ENCODE data around the gene APOA4.

APOA4 gene
- 0 to 0.66 (median 0) reads per million in 17 experiments for total RNA-seq

DNA sequence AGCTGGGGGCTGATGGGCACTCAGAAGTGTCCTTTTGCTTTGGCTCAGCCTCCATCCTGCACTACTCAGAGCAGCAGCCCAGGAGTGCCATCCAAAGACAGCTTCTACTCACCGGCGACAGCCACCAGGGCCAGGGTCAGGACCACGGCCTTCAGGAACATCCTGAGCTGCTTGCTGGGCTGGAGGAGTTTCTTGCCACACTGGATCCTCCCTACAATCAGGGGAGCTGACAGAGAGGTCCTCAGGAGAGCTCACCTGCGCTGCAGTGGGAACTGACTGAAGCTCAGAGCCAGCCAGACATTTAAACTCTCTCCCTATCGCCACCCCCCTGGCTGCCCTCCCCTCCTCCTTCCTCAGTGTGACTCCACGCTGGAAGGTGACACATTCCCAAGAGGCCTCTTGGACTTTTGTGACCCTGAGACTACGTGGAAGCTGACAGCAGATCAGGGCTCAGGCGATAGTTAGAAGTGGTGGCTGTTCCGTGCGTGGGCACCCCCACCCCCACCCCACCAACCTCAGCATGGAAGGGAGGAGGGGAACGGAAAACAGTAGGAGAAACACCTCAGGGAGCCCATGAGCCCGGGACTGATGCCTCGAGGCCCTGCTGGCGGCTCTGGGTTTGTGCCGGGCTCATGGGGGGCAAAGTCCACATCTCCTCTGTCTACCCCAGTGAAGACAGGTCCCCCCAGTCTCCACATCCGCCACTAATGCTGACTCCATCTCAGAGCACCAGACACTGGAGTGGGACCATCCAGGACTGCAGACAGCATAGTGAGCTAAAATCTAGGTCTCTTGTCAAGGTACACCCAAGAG is at the start of gene APOA4:
Gene APOA4 (minus strand): TSS at position 274 of the 813 bp plus-strand sequence. CDS start 113 bp downstream, at position 161.
- DNase-seq: no peak

DNA sequence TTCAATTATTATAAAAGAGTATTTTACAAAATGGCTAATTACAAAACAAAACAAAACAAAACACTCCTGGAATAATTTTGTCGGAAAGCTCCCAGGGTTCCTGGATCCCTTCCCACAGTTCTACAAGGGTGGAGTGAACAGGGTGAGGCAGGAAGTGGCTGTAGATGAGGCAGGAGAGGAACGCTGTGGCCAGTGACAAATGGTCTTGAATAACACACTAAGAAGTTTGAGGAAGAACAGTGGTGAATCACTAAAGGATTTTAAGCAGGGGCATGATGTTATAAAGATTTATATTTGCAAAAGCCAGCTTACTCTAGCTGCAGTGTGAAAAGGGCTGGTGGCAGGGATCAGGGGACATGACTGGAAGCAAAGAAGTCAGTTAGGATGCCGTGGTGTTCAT is 48.1 kb upstream of the APOA4 start:
- DNase-seq: peak; percentile 40 to 62 (median 42)

DNA sequence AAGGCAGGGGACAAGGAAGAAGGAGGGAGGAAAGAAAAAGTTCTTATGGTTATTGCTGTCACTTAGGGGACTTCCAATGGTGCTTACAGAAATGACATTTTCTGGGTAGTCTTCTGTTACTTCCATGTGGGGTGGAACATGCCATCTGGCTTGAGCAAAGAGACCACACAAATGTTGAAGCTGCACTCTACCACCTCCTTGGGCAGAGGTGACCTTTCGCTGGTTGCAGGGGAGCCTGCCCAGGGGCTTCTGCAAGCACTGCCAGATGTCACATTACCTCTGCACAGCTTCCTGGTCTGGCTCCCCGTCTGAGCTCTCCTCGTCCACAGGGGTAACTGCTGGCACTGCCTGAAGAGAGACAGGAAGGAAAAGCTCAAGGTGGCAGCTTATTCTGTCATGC is 47.0 kb upstream of the APOA4 start:
- no peak for DNase-seq

DNA sequence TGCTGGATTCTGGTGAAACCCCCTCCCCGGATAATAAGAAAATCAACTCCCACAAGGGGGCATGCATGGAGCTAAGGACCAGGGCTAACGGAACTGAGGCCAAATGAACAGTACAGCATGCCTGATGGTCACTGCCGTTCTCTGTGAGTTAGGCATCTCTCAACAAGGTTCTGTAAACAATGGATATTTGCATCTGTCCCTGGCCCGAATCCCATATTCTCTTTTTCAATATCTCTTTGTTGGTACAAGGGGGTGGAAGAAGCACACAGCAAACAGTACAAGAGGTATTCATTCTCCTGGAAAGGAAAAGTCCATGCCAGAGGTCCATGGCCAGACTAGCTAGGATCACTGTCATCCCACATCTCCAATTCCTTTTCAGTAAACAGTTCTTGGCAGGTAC is 46.5 kb upstream of the APOA4 start:
- DNase-seq: no peak

DNA sequence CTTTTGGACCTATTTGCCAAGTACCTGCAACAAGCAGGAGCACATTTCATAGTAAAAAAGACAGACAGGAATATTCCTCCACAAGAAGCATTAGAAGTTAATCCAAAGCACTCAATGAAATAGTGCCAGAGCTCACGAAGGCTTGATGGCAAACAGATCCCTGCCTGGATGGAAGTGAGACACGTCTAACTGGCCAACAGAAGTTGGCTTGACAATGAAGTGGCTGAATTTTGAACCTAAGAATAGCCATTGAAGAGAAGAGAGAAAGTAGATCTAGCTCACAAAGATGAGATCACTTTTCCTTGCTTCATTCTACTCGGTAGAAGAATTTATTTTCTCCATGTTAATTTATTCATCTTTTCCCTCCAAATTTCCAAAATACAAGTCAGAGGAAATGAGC is 45.0 kb upstream of the APOA4 start:
- DNase-seq: no peak

DNA sequence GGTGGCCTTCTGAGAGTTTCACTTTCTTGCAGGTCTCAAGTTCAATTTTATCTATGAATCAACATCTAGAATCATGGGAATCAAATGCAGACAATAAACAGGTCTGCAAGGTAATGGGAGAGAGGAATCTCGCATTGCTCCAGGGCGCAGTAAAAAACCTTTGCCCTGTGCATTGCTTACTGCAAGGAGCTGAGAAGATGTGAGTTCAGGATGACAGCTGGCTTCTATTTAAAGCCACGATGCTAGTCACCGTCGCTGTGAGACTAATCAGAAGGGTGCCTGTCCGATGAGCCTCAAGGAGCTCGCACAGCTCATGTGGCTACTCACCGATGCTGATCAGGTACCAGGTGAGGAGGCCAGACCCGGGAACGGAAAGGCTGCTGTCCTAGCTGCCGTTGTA is 44.5 kb upstream of the APOA4 start:
- DNase-seq: no peak

DNA sequence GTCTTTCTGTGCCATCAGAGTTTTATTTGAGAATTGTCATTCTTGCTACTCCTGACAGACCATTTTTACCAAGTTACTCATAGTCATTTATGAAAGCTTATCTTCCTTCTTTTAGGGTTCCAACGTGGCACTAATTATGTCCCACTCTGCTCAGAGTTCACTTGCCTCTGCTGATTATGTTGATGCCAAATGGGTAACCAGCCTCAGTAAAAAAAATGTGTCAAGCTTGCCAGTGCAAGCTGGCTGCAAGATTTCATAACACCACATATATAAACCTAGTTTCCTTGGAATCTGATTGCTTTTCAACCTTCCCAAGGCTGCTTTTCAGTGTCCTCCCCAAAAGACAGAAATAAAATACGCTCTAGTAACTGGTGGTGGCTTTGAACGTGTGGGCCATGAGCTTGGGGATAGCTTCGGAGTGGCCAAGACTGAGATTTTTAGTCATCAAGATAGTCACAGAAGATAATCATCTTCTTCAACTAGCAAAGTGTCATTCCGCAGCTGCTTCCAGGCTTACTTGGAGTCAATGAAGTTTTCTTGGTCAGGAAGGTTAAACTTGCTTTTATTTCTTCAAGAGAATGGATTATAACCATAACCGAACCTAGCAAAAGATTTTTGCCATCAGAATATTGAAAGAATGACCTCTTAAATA is 43.8 kb upstream of the APOA4 start:
- no peak for DNase-seq

DNA sequence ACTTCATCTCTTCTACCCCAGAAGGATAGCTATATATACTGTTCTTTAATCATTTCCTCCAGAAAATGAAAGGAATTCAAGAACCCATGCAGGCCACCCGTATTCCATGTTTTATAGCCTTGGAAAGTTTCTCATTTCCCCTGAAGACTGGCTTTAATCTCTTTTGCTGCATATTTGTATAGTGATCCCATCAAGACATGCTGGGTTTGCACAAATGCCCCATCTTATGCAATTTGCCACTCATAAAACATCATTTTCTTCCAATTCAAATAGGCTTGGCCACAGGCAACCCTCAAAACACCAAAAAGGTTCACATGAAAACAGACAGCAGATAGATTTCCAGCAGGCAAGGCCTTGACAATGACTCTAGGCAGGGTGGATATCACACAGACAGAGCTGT is 42.6 kb upstream of the APOA4 start:
- no peak for DNase-seq

DNA sequence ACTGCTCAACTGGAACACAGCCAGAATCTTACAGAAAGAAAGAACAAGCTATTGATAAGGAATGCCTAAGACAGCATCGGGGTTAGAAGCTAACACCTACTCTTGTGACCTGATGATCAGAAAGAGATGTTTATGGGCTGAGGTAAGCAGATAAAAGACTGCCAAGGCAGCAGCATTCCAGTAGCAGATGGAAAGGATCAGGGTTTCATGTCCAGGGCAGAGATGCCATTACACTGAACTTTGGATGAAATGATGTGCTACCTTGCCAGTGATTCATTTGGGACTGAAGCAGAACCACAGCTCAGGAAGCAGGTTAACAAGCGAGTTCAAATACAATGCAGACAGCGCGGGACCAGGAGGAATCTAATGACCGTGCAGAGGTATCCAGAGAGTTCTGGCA is 41.4 kb upstream of the APOA4 start:
- no peak for DNase-seq

DNA sequence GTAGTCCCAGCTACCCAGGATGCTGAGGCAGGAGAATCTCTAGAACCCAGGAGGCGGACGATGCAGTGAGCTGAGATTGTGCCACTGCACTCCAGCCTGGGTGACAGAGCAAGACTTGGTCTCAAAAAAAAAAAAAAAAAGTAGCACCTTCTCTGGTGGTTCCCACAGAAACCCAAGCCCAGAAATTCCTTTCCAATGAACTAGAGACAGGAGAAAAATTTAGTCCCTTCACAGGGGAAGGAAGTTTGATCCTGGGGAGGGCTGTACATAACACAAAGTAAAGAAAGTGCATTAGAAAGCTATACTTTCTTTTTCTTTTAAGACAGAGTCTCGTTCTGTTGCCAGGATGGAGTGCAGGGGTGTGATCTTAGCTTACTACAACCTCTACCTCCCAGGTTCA is 39.8 kb upstream of the APOA4 start:
- DNase-seq: no peak

DNA sequence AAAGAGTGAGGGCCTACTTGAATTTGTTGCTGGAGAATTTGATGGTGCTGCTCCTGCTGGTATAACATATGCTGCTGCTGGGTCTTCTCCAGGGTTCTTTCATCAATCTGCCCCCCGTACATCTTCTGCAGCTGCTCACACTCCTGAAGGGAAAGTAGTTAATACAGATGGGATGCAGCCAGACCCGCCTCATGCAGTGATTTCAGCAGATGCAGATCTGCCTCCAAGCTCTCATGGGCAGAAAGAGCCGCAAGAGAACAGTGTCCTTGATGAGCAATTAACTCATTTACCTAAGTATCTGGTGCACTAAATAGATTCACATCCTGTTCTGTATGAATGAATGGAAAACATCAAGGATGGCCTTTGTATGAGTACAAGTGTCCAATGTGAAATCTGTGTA is 39.1 kb upstream of the APOA4 start:
- no peak for DNase-seq

DNA sequence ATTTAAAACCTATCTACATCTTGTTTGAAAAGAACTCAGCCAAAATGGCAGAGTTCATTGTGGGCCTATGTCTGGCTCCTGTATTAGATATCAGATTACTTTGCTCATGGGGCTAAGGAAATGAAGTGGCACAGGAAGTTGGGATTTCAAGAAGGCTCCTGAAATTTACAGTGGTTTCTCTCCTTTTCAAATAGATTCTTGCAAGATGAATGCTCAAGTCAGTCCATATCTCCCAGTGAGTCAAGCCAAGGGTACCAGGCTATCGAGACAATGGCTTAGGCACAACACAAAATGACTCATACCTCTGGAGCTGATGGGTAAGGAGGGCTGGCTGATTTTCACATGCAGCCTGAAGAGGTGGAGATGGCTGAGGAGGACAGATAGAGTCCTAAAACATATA is 38.4 kb upstream of the APOA4 start:
- DNase-seq: no peak

DNA sequence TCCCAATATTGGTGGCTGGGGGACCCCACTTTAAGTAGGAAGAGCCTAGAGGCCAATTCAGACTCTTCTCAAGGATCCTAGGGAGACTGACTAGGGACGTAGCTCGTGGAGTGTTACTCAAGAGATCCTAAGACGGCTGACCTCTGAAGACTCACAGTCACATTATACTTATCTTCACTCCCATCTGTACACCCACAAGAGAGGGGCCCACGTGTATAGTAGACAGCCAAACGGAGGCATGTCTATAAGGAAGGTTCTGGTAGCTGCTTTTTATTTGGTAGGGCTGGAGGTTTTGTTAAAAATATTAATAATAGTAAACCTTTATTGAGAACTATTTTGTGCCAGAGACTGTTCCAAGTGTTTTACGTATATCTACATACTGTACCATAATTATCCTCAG is 37.2 kb upstream of the APOA4 start:
- DNase-seq: no peak

DNA sequence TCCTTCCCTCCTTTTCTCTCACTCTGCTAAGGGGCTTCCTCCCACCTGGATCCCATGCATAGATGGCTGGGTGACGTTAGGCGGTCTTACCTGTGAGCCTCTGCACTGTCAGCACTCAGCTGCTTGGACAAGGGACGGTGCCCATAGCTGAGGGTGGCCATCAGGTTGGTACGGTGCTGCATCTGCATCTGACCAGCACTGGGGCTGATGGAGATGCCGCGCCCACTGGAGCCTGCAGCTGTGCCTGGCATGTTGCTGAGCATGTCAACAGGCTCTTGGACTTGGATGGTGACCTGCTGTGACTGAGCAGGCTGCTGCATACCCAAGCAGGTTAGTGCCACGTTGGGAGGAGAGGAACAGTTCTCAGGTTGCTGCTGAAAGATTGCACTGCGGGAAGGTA is 36.1 kb upstream of the APOA4 start:
- no peak for DNase-seq

DNA sequence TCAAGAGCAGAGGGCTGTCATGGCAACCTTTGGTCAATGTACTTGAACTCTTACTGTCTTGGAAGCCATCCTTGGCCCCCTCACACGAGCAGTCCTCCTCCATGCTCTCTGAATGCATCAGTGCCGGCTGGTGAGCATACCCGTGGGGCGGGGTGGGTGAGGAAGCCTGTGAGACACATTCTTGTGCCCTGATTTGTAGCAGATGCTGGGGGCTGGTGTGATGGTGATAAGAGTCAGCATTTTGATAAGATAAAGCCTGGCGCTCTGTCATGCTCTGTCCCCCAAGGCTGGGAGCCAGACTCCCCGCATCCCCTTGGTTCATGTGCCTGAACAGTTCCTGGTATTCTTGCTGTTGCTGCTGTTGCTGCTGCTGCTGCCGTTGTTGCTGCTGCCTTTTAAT is 34.8 kb upstream of the APOA4 start:
- DNase-seq: no peak

DNA sequence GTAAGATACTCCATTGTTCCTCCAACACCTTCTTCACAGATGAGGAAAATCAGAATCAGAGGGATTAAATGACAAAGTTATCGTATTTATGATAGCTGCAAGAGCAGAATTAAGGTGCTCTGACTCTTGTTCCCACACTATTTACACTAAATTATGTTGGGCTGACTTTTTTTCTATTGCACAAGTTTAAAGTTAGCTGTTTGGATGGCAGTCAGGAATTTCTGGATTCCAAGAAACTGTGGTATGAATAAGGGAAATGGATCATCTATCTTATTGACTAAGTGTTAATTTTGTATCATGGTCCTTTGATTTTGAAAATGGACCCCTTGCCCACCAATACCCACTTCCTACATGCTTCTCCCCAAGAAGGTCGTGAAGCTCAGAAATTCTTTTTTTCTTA is 34.2 kb upstream of the APOA4 start:
- DNase-seq: no peak

DNA sequence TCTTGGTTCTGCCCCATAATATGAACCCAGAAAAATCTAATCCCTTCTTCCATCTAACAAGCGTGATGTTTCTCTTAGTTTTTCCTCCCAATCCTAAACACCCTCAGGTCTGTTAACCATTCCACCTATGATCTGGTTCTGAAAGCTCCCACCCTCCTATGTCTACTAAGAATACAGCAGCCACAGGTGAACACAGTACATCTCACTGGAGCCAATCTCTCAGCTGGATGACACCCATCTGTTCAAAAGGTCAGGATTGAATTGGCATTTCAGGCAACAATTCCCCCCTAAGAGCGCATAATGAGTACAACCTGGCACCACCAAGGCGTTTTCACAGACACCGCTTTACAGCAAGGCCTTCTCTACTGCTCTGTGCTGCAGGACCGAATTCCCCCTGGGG is 33.3 kb upstream of the APOA4 start:
- no peak for DNase-seq

DNA sequence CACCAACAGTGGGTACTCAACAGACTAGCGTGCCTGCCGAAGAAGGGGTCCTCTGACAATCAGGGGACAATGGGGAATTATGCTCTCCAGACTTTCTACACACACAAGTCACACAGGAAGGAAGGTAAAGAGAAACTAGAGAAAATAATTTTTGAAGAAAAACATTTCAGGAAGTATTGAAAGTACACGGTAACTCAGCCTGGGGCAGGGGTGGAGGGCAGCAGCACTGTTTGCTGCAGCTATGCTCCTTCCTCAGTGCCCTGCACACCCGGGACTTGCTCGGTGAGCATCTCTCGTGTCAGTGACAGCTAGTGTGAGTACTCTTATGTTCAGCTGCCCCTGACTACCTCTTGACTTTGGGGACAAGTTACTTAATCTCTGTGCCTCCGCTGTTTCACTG is 32.3 kb upstream of the APOA4 start:
- no peak for DNase-seq

DNA sequence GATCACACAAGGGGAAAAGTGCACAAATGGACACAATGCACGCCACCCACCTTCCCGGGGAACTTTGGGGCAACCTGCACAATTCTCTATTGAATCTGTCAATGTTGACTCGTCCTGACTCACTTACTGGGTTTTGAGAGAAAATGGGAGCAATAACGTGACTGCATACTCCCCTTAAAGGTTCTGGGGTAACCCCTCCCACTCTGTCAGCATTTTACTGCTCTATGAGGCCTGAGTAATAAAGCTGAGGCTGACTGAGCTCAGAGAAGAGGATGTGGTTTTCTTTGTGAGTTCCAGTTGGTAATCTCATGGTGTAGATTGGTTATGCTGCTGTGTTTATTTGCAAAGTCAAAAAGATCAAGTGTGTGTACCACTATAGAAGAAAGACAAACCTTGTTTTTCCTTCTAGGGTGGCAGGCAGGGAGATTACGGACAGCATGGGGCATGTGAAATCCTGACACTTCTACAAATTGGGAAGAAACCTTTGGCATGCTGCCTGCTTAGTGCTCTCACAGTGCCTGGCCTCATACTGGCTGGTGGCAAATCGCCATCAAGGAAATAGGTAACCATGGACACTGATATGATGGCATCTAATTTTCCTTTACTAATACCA is 30.5 kb upstream of the APOA4 start:
- peak; percentile 82 to 95 (median 87) for DNase-seq

DNA sequence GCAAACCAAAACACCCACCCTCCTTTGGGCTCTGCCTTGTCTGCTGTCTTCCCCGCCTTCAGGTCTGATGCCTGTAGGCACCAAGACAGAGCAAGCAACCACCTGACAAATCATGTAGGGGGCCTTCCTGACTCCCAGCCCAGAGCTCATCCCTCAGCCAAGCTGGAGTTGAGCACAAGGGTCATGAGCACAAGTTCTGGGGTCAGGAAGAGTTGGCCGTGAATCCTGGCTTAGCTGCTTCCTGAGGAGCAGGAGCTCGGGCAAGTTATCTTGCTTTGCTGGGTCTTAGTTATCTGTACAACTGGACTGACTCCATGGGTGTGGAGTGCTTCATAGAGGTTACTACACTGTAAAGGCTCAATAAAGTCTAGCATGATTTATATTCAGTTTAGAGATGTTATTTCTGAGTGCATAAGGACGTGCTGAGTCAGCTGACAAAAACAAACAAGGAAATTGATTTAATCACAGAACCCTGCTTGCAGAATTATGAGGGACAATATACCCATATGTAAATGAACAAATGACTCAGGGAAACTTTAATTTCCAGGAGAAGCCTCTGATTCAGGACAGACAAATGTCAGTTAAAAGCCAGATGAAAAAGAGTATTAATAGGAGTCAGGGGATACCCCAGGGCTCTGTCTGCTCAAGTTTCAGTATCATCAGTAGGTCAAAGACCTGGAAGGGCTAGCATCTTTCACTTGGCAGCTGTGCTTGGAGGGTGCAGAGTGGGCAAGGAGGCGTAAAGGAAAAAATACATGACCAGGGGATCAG is 29.3 kb upstream of the APOA4 start:
- DNase-seq: peak; percentile 27 to 37 (median 33)

DNA sequence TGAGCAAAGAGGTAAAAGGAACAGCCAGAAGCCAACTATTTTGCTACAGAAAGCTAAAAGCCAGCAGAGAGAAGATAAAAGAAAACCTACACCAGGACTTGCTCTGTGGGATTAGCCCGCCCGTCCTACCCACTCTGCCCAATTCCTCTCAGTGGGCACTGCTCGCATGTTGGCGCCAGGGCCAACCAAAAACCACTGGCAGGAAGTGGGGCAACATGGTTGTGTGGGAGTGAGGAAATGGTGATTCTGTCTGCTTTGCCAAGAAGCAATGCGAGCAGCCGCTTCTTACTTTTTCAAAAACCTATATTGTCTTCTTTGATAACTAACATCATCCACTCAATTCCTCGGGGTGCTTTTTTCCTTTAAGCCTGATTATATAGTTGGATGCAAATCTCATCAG is 28.5 kb upstream of the APOA4 start:
- DNase-seq: peak; percentile 79 to 91 (median 85)

DNA sequence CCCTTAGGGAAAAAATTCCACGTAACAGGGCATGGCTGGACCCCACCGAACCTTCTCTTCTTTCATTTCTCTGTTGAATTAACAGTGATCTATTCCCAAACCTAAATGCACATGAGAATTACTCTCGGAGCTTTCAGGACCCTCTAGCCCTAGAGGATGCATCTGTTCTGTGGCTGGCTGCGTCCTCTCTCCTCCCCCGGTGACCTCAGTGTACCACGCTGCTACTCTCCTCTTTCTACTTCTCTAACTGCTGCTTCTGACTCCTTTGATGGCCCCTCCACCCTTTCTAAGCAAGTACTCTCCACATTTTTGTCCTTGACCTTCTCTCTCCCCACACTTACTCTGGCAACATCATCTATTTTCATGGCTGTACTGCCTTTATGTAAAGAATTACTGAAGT is 26.4 kb upstream of the APOA4 start:
- no peak for DNase-seq

DNA sequence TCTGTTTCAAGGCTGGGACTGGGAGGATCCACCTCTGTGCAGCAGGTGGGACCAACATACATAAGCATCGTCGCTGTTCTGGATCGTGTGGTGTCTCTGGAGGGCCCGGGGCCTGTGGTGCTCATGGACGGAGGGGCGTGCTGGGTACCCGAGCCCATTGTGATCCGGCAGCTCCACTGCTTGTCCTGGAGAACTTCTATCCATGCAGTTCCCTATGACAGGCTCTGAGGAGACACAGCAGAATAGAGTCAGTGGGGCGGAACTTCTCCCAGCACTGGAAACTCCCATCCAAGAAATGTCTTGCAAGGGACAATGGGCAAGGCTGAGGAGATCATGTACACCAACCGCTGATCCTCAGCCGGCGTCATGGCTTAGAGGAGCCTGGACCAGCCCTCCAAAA is 26.0 kb upstream of the APOA4 start:
- DNase-seq: no peak

Data from suppressor macrophage (primary cell).